ENCODE data around the gene PSTPIP2. TPM values are rescaled to one million over a fixed set of nuclear protein-coding genes. Genes with fewer than 3 reads are reported as not detected.

The PSTPIP2 gene
- total and polyA plus RNA-seq, 2 of the 4 experiments (the other 2 are of a cell fraction), result 10.4 to 12.4 TPM

DNA sequence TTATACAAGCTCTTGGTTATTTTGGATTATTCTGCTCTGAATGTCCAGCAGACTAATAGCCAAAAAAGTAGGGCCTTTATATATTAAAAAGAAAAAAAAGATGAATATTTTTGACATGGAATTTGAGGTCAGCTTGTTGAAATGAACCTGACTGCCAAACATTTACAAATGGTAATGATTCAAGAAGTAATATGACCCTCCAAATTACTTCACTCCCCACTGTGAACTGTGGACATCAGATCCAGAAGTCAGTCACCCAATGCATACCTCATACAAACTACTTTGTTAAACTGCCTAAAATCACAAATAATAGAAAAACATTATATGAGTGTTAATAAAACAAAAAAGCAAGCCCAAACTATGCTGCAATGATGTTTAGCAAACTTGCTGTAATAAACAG, 115.0 kb downstream of the PSTPIP2 start:
- Histone ChIP-seq H3K9ac (ENCODE audit: low read depth, low read length) (peak overlapping the region; percentile 70; the same call in 1 of the 2 replicates), H2AFZ (replicated peaks; ENCODE audit: low read length, poor library complexity) (no peak overlapping the region), H3K27ac (ENCODE audit: insufficient read depth, low read length) (peak overlapping the region; percentile 99), H3K18ac (ENCODE audit: low read depth, low read length) (peak overlapping the region; percentile 100), H2BK5ac (ENCODE audit: low read depth, low read length, poor library complexity, severe bottlenecking) (peak overlapping the region; percentile 98), H2BK20ac (ENCODE audit: low read depth, low read length) (peak overlapping the region; percentile 88; the same call in 1 of the 2 replicates), H4K20me1 (ENCODE audit: insufficient read depth, low read length) (no peaks in the 10 kb centered on the region), H3K23ac (ENCODE audit: low read depth, low read length) (peak overlapping the region; percentile 89; the same call in 1 of the 2 replicates), H3K14ac (replicated peaks; ENCODE audit: low read depth, low read length) (peak overlapping the region; percentile 77; the same call in 1 of the 2 replicates), H2AK9ac (replicated peaks; ENCODE audit: low read depth, low read length, poor library complexity) (no peak overlapping the region), H3K4me2 (ENCODE audit: low read depth, low read length) (peak overlapping the region; percentile 79), H4K91ac (ENCODE audit: insufficient read depth, low read depth, low read length) (peak overlapping the region; percentile 83), H3K27me3 (ENCODE audit: control insufficient read depth, insufficient read depth, low read length) (no peaks in the 10 kb centered on the region), H3K79me1 (ENCODE audit: low read depth in 1 of 2, low read length in 2 of 2) (peaks cover 21 to 70% of the 10 kb centered on the region in 2 experiments), H2BK15ac (ENCODE audit: low read depth, low read length) (peak overlapping the region; percentile 87; the same call in 2 of the 3 replicates), H3K4ac (ENCODE audit: low read depth, low read length) (peak overlapping the region; percentile 83; the same call in 1 of the 2 replicates), H3K4me3 (ENCODE audit: insufficient read depth, low read depth, low read length) (no peak overlapping the region), H4K8ac (ENCODE audit: low read depth in 2 of 2, low read length in 2 of 2) (peak overlapping the region; percentile 83 to 91), H3K56ac (ENCODE audit: extremely low read depth, insufficient read depth, low read length) (peak overlapping the region; percentile 61), H3K4me1 (ENCODE audit: control insufficient read depth, insufficient read depth, low read length) (peaks cover 47% of the 10 kb centered on the region), H2BK120ac (ENCODE audit: low read depth, low read length) (peak overlapping the region; percentile 93), H3K9me3 (ENCODE audit: control insufficient read depth, insufficient read depth, low read length) (no peaks in the 10 kb centered on the region), H2AK5ac (ENCODE audit: low read depth, low read length) (peak overlapping the region; percentile 87), H4K5ac (ENCODE audit: low read depth, low read length) (peak overlapping the region; percentile 100; the same call in 1 of the 2 replicates), H3K9me1 (ENCODE audit: insufficient read depth, low read length) (peaks cover 18% of the 10 kb centered on the region), H3K36me3 (ENCODE audit: control insufficient read depth, insufficient read depth, low read length) (peaks cover 23% of the 10 kb centered on the region)
- ChIA-PET POLR2A (ENCODE audit: unreplicated experiment) (no interaction called here), CTCF (no interaction called here)
- ATAC-seq (ENCODE audit: low read depth) (peak; percentile 48), DNase-seq (peak; percentile 82)
- no TSS peak for BruUV-seq (replicated peaks)
- dilution Hi-C loops (cut with HindIII; ENCODE audit: low sequenced_read_pairs, unreplicated experiment), result no loop called here
- intact Hi-C loops (cut with micrococcal nuclease), result no loop called here
- no peak for TF ChIP-seq NFE2L2 (IDR thresholded peaks at IDR 0.05; ENCODE audit: low read depth, low read length)
- TF ChIP-seq CEBPB (IDR thresholded peaks at IDR 0.05; ENCODE audit: low read depth, low read length), result peak; percentile 68
- in situ Hi-C loops (cut with MboI; ENCODE audit: low sequenced_read_pairs), result no loop called here

Measured in IMR-90 (cell line).